HCT116 (cell line): ENCODE results near the gene DMD. TPM values are rescaled to one million over a fixed set of nuclear protein-coding genes. Genes with fewer than 3 reads are reported as not detected.

Experiments
- ATAC-seq: fragments of 200-7000 bp; cut with Tn5 transposase; 2 replicates; pipeline ENCODE4 v1.9.1; 2020; ENCODE audit warnings: mild to moderate bottlenecking, moderate library complexity
- BruUV-seq: library from RNA; stranded (reverse); fragments of 400-500 nt; replicated peaks from 2 replicates; lab custom pipeline; 2021; lab: Mats Ljungman, UMichigan
- CTCF ChIA-PET: fragments of 300-600 bp; sonication (Branson Sonifier 250); formaldehyde crosslinking; loops from one replicate; lab custom pipeline; 2021; ENCODE audit warnings: antibody characterized with exemption; lab: Charles Lee
- POLR2A ChIA-PET: fragments of 300-600, 350-600 bp; sonication (Branson Sonifier 250); formaldehyde crosslinking; loops from one replicate; lab custom pipeline; 2021; ENCODE audit warnings: antibody characterized with exemption; lab: Charles Lee
- RAD21 ChIA-PET, 2 experiments: fragments of 300-600 bp; sonication (Branson Sonifier 250); formaldehyde crosslinking; loops; one replicate each; lab custom pipeline; 2023; ENCODE audit warnings: low total read pairs in 2 of 2; ENCODE audit not compliant: uncharacterized antibody in 2 of 2, unreplicated experiment in 2 of 2, low non-redundant PET in 1 of 2; lab: Charles Lee
- DNase-seq: peaks from one replicate; pipeline ENCODE4 v3.0.0-alpha.2; 2010; ENCODE audit warnings: low read depth, low spot score
- H2AFZ ChIP-seq: fragments of 200-600 bp; shearing (Covaris generic), sonication (generic); 2 replicates; pipeline ENCODE4 v1.6.1; 2017; ENCODE audit warnings: low read depth, mixed run types, mixed read lengths, antibody characterized with exemption, low read length; ENCODE audit not compliant: poor library complexity, severe bottlenecking
- H3K27ac ChIP-seq: 2 replicates; pipeline ENCODE4 v1.5.1; 2012; ENCODE audit warnings: low read depth, low read length
- H3K27me3 ChIP-seq: fragments of 200-600 bp; sonication (generic); 2 replicates; pipeline ENCODE4 v1.6.1; 2016; ENCODE audit warnings: mixed run types, low read length, mixed read lengths; ENCODE audit not compliant: insufficient read depth
- H3K36me3 ChIP-seq, 2 experiments: fragments of 200-500 bp in 1 of 2; fragments of 200-600 bp in 1 of 2; sonication (Bioruptor generic) in 1 of 2; sonication (generic) in 1 of 2; 2 replicates each; pipeline versions ENCODE4 v1.5.1 to v1.6.1; 2014 to 2016; ENCODE audit warnings: low read length in 2 of 2, inconsistent platforms in 1 of 2, mixed read lengths in 1 of 2, mixed run types in 1 of 2; ENCODE audit not compliant: insufficient read depth in 2 of 2, control insufficient read depth in 1 of 2
- H3K4me1 ChIP-seq, 2 experiments: fragments of 200-600 bp in 1 of 2; sonication (generic) in 1 of 2; 2 replicates each; pipeline versions ENCODE4 v1.5.1 to v1.6.1; 2012 to 2017; ENCODE audit warnings: low read length in 2 of 2, inconsistent platforms in 1 of 2, mild to moderate bottlenecking in 1 of 2, mixed read lengths in 1 of 2, mixed run types in 1 of 2, moderate library complexity in 1 of 2; ENCODE audit not compliant: insufficient read depth in 2 of 2, control insufficient read depth in 1 of 2
- H3K4me2 ChIP-seq: fragments of 200-600 bp; sonication (generic); 2 replicates; pipeline ENCODE4 v1.6.1; 2017; ENCODE audit warnings: mixed run types, low read length, mixed read lengths
- H3K4me3 ChIP-seq, 2 experiments: fragments of 200-600 bp in 1 of 2; sonication (generic) in 1 of 2; replicated peaks in 1 of 2; 2 replicates each; pipeline ENCODE4 v1.5.1; 2011 to 2016; ENCODE audit warnings: low read length in 2 of 2, control low read depth in 1 of 2, low read depth in 1 of 2, mild to moderate bottlenecking in 1 of 2, mixed read lengths in 1 of 2, mixed run types in 1 of 2
- H3K79me2 ChIP-seq: fragments of 200-600 bp; sonication (generic); 2 replicates; pipeline ENCODE4 v1.6.1; 2017; ENCODE audit warnings: mild to moderate bottlenecking, mixed run types, low read length, moderate library complexity, mixed read lengths; ENCODE audit not compliant: insufficient read depth
- H3K9ac ChIP-seq: fragments of 200-600 bp; sonication (generic); 2 replicates; pipeline ENCODE4 v1.6.1; 2016; ENCODE audit warnings: low read length, mixed read lengths
- H3K9me2 ChIP-seq: fragments of 200-600 bp; sonication (generic), shearing (Covaris generic); 2 replicates; pipeline ENCODE4 v1.6.1; 2017; ENCODE audit warnings: mixed run types, mild to moderate bottlenecking, moderate library complexity; ENCODE audit not compliant: insufficient read depth
- H3K9me3 ChIP-seq, 2 experiments: fragments of 200-500 bp in 1 of 2; fragments of 200-600 bp in 1 of 2; sonication (Bioruptor generic) in 1 of 2; sonication (generic) in 1 of 2; 2 replicates each; pipeline ENCODE4 v1.6.1; 2014 to 2017; ENCODE audit warnings: low read length in 2 of 2, mixed read lengths in 2 of 2, inconsistent platforms in 1 of 2, low read depth in 1 of 2, mild to moderate bottlenecking in 1 of 2, mixed run types in 1 of 2, moderate library complexity in 1 of 2; ENCODE audit not compliant: control insufficient read depth in 1 of 2, insufficient read depth in 1 of 2
- H4K20me1 ChIP-seq: fragments of 200-600 bp; sonication (generic), shearing (Covaris generic); 2 replicates; pipeline ENCODE4 v1.6.1; 2017; ENCODE audit warnings: mixed run types, mild to moderate bottlenecking, moderate library complexity; ENCODE audit not compliant: insufficient read depth
- ATF3 ChIP-seq: IDR thresholded peaks from 2 replicates; pipeline ENCODE4 v1.6.1; 2012
- CBX3 ChIP-seq: IDR thresholded peaks from 2 replicates; pipeline ENCODE4 v1.6.1; 2012; ENCODE audit warnings: low read depth
- CTCF ChIP-seq, 3 experiments: fragments of 200-600 bp in 1 of 3; sonication (generic) in 1 of 3; IDR thresholded peaks in 2 of 3; conservative IDR thresholded peaks in 1 of 3; 2 replicates each; pipeline ENCODE4 v1.5.1; 2012 to 2017; ENCODE audit warnings: low read depth in 2 of 3, low read length in 2 of 3, antibody characterized with exemption in 1 of 3, borderline replicate concordance in 1 of 3, control low read depth in 1 of 3, mild to moderate bottlenecking in 1 of 3, mixed read lengths in 1 of 3, mixed run types in 1 of 3, moderate library complexity in 1 of 3; ENCODE audit not compliant: insufficient read depth in 1 of 3
- EZH2 ChIP-seq: fragments of 200-600 bp; sonication (generic); IDR thresholded peaks from 2 replicates; pipeline ENCODE4 v1.6.1; 2017; ENCODE audit warnings: antibody characterized with exemption, mixed run types
- POLR2A ChIP-seq: IDR thresholded peaks from 2 replicates; pipeline ENCODE4 v1.7.0; 2011; ENCODE audit warnings: borderline replicate concordance; ENCODE audit not compliant: insufficient read depth, insufficient read length; ENCODE audit errors: extremely low read depth
- RAD21 ChIP-seq: IDR thresholded peaks from 2 replicates; pipeline ENCODE4 v1.6.1; 2012; ENCODE audit warnings: low read depth, mild to moderate bottlenecking
- TCF7L2 ChIP-seq: IDR thresholded peaks from 2 replicates; pipeline ENCODE4 v1.7.0; 2011; ENCODE audit warnings: borderline replicate concordance, inconsistent platforms; ENCODE audit not compliant: insufficient read depth, insufficient read length; ENCODE audit errors: extremely low read depth
- YY1 ChIP-seq: IDR thresholded peaks from 2 replicates; pipeline ENCODE4 v1.6.1; 2011; ENCODE audit warnings: low read length, low read depth, moderate library complexity, mild to moderate bottlenecking; ENCODE audit not compliant: insufficient replicate concordance; ENCODE audit errors: extremely low read depth
- ZFX ChIP-seq: fragments of 450-650 bp; IDR thresholded peaks from 2 replicates; pipeline ENCODE4 v1.6.1; 2017
- intact Hi-C: fragments of 100-400 bp; cut with micrococcal nuclease; formaldehyde crosslinking; loops from 2 replicates; pipeline ENCODE4 v1.10.0; 2022
- total RNA-seq: library from RNA; stranded (reverse); gene quantifications from one replicate; pipeline ENCODE4 v1.2.1, GENCODE V29; 2021; ENCODE audit not compliant: unreplicated experiment

DMD gene
- total RNA-seq, 1 experiment from 2014 or later, result 0.05 TPM

GRCh38 chrX:32153585-32153984, 1057.8 kb downstream of the DMD start:
- H2AFZ ChIP-seq, result no peak overlapping the region
- H3K4me2 ChIP-seq, result no peak overlapping the region
- H3K4me1 ChIP-seq, result no peaks in the 10 kb centered on the region
- H3K9ac ChIP-seq, result no peak overlapping the region
- H3K27me3 ChIP-seq, result no peaks in the 10 kb centered on the region
- intact Hi-C loops, result no loop called here
- no peak overlapping the region for H3K27ac ChIP-seq
- ATAC-seq (no peak), DNase-seq (no peak)
- H4K20me1 ChIP-seq, result no peaks in the 10 kb centered on the region
- H3K9me2 ChIP-seq, result no peaks in the 10 kb centered on the region
- BruUV-seq, result no TSS peak
- no peak overlapping the region for H3K4me3 ChIP-seq
- ChIA-PET POLR2A (no interaction called here), RAD21 (no interaction called here), CTCF (no interaction called here)
- H3K36me3 ChIP-seq, result no peaks in the 10 kb centered on the region
- no peaks in the 10 kb centered on the region for H3K79me2 ChIP-seq
- H3K9me3 ChIP-seq, result no peaks in the 10 kb centered on the region
- no peak for TF ChIP-seq TCF7L2
- TF ChIP-seq POLR2A, result no peak

GRCh38 chrX:32150141-32150540, 1061.2 kb downstream of the DMD start:
- H3K79me2 ChIP-seq, result no peaks in the 10 kb centered on the region
- DNase-seq (no peak), ATAC-seq (no peak)
- no peaks in the 10 kb centered on the region for H4K20me1 ChIP-seq
- POLR2A ChIA-PET, result no interaction called here
- no peaks in the 10 kb centered on the region for H3K9me3 ChIP-seq
- no TSS peak for BruUV-seq
- no peak for TF ChIP-seq EZH2
- TF ChIP-seq CBX3, result no peak
- TF ChIP-seq TCF7L2, result no peak
- TF ChIP-seq ZFX, result no peak
- no peak for TF ChIP-seq YY1
- no peak for TF ChIP-seq CTCF (IDR thresholded peaks at IDR 0.05 in 2 of 3, conservative IDR thresholded peaks at IDR 0.05 in 1 of 3; ENCODE audit: borderline replicate concordance in 1 of 3, insufficient read depth in 1 of 3, low read depth in 2 of 3, low read length in 2 of 3)
- TF ChIP-seq ATF3, result no peak
- TF ChIP-seq RAD21, result no peak
- H3K27ac ChIP-seq, result no peak overlapping the region
- no peak overlapping the region for H3K4me2 ChIP-seq
- H3K4me3 ChIP-seq, result no peak overlapping the region
- no peaks in the 10 kb centered on the region for H3K27me3 ChIP-seq
- RAD21 ChIA-PET, result no interaction called here
- no peaks in the 10 kb centered on the region for H3K4me1 ChIP-seq
- no peak overlapping the region for H3K9ac ChIP-seq
- no peaks in the 10 kb centered on the region for H3K9me2 ChIP-seq
- no peak overlapping the region for H2AFZ ChIP-seq
- CTCF ChIA-PET, result no interaction called here
- intact Hi-C loops, result no loop called here
- H3K36me3 ChIP-seq, result no peaks in the 10 kb centered on the region
